Measurements from ENCODE around the gene PLEK2.

DNA sequence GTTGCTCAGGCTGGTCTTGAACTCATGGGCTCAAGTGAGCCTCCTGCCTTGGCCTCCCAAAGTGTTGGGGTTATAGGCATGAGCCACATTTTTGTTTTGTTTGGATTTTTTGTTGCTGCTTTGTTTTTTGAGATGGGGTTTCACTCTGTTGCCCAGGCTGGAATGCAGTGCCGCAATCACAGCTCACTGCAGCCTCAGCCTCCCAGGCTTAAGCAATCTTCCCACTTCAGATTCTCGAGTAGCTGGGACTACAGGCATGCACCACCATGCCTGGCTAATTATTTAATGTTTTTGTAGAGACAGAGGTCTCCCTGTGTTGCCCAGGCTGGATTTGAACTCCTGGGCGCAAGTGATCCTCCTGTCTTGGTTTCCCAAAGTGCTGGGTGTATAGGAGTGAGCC, 5.7 kb upstream of the PLEK2 start:
- TF ChIP-seq, protein P1, sequence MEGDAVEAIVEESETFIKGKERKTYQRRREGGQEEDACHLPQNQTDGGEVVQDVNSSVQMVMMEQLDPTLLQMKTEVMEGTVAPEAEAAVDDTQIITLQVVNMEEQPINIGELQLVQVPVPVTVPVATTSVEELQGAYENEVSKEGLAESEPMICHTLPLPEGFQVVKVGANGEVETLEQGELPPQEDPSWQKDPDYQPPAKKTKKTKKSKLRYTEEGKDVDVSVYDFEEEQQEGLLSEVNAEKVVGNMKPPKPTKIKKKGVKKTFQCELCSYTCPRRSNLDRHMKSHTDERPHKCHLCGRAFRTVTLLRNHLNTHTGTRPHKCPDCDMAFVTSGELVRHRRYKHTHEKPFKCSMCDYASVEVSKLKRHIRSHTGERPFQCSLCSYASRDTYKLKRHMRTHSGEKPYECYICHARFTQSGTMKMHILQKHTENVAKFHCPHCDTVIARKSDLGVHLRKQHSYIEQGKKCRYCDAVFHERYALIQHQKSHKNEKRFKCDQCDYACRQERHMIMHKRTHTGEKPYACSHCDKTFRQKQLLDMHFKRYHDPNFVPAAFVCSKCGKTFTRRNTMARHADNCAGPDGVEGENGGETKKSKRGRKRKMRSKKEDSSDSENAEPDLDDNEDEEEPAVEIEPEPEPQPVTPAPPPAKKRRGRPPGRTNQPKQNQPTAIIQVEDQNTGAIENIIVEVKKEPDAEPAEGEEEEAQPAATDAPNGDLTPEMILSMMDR (IDR thresholded peaks at IDR 0.05) = no peak
- TF ChIP-seq POLR2A (IDR thresholded peaks at IDR 0.05) (no peak), POLR2AphosphoS5 (IDR thresholded peaks at IDR 0.05) (no peak)
